Inflammatory macrophage (primary cell): ENCODE measurements around the gene DNAH17.

Experiments used
- DNase-seq, 2 donors: peaks; one replicate each; pipeline ENCODE4 v3.0.0-alpha.2; 2020 to 2022

DNAH17 gene

GRCh38 chr17:78572239-78573205 is 4.7 kb downstream of the DNAH17 start:
- DNase-seq: no peak

- no peak for DNase-seq
Measured at GRCh38 chr17:78571329-78571728, 5.9 kb downstream of the DNAH17 start.

GRCh38 chr17:78568494-78569115 is 8.6 kb downstream of the DNAH17 start:
- peak; percentile 32 to 77 for DNase-seq

DNA sequence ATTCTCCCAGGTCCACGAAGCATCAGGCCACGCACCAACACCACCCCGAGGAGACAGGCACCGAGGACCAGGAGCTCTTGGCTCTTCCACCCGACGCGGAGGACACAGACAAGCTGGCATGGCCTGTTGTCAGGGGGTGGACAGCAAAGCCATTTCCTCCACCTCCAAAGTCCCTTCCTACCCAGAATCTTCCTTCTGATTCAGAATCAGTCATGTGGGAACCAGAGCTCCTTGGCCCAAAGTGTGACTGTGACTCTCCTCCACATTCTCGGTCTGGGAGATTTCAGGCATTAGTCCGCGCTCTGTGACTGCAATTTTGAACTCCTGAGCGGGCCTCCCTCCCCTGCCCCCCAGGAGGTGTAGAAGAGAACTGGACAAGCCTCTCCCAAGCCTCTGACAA is 9.2 kb downstream of the DNAH17 start:
- DNase-seq: peak; percentile 26 to 81

GRCh38 chr17:78566947-78567346 is 10.2 kb downstream of the DNAH17 start:
- DNase-seq: no peak

GRCh38 chr17:78563189-78564145 is 13.7 kb downstream of the DNAH17 start:
- peak; percentile 18 to 51 for DNase-seq

DNA sequence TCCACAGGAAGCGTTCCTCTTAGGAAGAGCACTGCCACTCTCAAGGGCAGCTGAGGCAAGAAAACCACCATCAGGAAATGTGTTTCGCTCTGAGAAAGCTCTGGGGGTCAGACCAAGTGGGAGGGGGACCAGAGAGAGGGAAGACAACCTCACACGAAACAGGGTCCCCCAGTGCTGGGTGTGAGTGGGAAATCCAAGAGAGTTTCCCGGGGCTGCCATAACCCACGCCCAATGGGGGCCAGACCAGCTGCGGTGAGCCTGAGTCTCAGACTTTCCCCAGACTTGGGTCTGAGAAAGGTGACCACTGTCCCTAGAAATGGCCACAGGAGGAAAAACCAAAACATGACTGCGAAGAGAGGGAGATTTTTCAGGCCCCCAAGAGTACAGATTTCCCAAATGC is 14.5 kb downstream of the DNAH17 start:
- DNase-seq: no peak

DNA sequence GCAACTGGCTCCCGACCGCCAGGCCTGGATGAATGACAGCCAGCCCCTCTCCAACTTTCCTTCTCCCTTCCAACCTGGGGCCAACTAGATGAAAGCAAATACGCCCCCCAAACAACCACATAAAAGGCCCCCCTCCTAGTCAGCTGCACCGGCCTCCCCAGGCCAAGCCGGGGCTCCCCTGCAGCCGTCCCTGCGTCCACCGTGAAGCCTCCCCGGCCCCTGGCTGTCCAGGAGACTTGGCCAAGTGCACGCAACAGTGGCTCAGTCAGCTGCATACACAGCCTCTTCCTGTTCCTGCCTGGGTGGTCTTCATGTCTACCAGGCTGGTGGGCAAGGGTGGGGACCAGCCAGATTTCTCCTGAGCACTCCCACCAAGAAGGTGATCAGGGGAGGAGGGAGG is 16.0 kb downstream of the DNAH17 start:
- DNase-seq: no peak

DNA sequence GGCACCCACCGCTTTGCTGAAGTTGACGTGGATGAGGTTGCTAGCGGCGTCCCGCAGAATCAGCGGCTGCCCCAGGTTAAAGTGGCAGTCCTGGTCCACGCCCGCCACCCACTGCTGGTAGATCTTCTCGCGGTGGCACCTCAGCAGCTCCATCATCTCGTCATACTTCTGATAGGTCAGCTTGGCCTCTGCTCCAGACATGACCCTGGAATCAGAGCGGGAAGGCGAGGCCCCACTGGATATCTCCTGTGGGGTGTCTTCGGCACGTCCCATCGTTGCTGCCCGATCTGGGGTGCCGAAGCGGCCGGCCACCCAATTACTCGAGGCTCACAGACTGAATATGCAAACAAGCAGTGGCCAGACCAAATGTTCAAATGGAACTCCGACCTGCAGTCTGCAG is 16.5 kb downstream of the DNAH17 start:
- no peak for DNase-seq

DNA sequence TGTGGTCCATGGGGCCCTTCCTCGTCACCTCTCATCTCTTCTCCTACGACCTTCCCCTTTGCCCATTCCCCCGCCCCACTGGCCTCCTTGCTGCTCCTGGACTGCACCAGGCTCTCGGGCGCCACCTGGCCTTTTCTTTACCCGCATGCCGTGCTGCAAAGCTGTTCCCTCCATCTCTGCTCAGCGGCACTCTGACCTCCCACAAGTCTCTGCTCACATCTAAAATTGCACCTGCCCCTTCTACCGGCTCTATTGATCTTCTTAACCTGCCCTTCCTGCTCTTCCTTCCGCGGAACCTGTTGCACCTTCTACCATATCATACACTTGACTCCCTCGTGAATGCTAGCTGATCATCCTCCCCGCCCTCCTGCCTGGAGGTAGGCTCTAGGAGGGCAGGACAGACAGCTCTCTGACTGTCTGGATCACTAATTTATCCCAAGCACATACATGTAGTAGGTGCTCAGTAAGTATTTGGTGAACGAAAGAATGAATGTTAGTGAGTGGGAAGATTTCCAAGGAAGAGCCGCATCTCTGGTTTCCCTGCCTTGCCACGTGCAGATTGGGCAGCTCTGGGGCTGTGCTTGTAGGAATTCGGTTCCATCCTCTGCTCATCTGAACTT is 17.3 kb downstream of the DNAH17 start:
- DNase-seq: no peak

DNA sequence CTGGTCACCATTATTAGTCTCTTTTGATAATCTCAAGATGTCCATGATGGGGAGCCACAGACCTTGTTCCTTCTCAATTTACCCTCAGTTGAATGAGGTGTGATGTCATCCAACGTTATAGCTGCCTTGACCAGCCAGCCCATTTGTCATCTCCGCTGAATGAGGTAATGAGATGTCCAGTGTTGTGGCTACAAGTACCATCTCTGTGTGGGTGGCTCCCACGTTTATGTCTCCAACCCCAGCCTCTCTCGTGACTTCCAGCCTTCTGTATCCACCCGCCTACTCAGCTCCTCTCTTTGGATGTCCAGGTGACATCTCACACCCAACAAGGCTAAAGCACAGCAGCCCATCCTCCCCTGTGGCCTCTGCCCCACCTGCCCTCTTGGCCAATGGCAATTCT is 18.2 kb downstream of the DNAH17 start:
- DNase-seq: peak; percentile 19 to 73

DNA sequence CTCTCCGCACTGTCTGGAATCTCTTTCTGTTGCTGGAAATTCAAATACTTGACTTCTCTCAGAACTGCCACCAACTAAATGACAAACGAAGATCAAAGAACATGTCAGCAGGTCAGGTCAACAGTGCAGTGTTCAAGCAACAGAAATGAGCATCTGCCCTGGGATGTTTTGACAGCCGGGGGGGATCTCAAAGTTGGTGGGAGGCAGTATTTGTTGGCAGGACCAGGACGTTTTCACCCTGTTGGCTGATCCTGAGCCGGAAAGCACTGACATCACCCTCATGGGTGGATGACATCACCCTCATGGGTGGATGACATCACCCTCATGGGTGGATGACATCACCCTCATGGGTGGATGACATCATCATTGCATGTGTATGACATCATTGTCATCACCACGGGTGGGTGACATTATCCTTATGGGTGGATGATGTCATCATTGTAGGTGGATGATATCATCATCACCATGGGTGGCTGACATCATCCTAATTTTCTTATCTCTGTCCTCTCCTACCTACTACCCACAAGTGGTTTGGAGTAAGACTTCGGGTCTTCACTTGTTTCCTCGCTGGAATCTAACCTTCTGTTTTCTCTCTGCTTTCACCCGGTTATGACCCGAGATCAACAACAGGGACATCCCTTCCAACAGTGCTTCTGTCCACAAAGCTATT is 18.9 kb downstream of the DNAH17 start:
- peak; percentile 20 to 29 for DNase-seq

GRCh38 chr17:78557598-78558039 is 19.6 kb downstream of the DNAH17 start:
- DNase-seq: no peak

- DNase-seq: no peak
Measured at GRCh38 chr17:78556812-78557211, 20.4 kb downstream of the DNAH17 start.

DNA sequence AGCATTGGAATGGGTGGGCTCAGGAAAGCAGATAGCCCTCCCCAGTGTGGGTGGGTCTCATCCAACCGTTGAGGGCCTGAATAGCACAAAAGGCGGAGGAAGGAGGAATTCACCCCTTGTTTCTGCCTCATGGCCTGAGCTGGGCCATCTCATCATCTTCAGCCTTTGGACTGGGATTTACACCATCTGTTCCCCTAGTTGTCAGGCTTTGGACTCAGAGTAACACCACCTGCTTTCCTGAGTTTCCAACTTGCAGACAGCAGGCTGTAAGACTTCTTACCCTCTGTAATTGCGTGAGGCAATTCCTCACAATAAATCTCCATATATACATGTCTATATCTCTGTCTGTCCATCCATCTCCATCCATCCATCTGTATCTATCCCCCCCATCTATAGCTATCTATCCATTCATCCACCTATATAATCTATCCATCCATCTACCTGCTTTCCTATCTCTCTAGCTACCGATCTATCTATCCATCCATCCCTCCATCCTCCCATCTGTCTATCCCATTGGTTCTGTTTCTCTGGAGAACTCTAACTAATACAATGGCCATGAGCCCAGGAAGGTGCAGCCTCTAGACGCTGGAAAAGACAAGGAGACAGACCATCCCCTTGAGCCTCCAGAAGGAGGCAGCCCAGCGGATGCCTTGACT is 21.3 kb downstream of the DNAH17 start:
- DNase-seq: no peak

- DNase-seq: no peak
Measured at GRCh38 chr17:78550464-78550863, 26.7 kb downstream of the DNAH17 start.

DNA sequence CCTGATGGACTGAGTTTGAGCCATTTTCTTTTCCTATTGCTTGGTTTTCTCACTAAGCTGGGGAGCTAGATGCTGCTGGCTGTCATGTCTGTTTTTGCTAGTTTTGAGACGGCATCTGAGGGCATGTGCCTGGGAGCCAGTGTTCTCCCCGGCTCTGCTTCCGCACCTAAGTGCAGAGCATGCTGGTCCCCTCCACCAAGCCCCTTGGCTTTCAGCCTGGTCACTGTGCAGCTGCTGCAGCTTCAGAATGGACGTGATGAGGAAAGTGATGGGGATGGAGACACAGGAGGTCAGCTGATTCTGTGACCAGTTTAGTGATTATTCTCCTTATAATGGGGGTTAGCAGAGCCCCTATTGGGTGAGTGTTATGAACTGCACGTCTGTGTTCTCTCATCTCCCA is 28.5 kb downstream of the DNAH17 start:
- DNase-seq: no peak

DNA sequence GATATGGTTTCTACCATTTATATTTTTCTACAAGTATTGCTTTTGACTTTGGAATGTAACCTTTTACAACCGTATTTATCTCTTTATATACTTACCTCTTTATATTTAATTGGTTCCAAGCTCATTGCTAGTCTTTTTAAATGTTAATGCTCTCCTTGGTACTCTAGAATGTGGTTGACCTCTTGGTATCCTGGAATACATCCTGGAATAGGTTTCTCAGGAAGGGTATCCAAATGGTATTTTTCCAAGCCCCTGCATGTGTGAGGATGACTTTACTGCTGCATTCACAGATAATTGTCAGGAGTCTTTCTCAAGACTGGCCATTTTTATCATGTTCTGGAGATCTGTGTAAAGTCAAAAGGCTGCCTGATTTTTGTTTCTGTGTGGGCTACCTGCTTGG is 30.2 kb downstream of the DNAH17 start:
- no peak for DNase-seq

- DNase-seq: no peak
Measured at GRCh38 chr17:78546476-78546875, 30.7 kb downstream of the DNAH17 start.

- no peak for DNase-seq
Measured at GRCh38 chr17:78544881-78545755, 32.1 kb downstream of the DNAH17 start.
